GM18873 (cell line): ENCODE results near the gene KRTAP10-1.
"Not testable (repeated sequence)": the region's sequence is repeated elsewhere in the genome, so short reads cannot be mapped to it uniquely, and the experiment has no call there.

Experiments
- ATAC-seq: cut with Tn5 transposase; IDR thresholded peaks from one replicate; pipeline ENCODE4 v1.9.1; 2021; ENCODE audit warnings: mild to moderate bottlenecking, moderate library complexity, moderate number of reproducible peaks; ENCODE audit not compliant: unreplicated experiment, low FRiP score

Gene KRTAP10-1

GRCh38 chr21:44507673-44508425 lies 32.1 kb downstream of the KRTAP10-1 start:
- ATAC-seq: no peak

- ATAC-seq: no peak
These were observed 33.4 kb downstream of the KRTAP10-1 start for GRCh38 chr21:44506279-44507255.

GRCh38 chr21:44505673-44506278 lies 34.2 kb downstream of the KRTAP10-1 start:
- ATAC-seq: no peak

GRCh38 chr21:44503901-44504399 lies 36.0 kb downstream of the KRTAP10-1 start:
- no peak for ATAC-seq

- ATAC-seq: not testable (repeated sequence)
These were observed 36.7 kb downstream of the KRTAP10-1 start for GRCh38 chr21:44503006-44503889.

GRCh38 chr21:44502171-44502958 lies 37.6 kb downstream of the KRTAP10-1 start:
- ATAC-seq: no peak

GRCh38 chr21:44500111-44500510 lies 39.9 kb downstream of the KRTAP10-1 start:
- ATAC-seq: no peak

- no peak for ATAC-seq
These were observed 40.4 kb downstream of the KRTAP10-1 start for GRCh38 chr21:44499631-44500030.

GRCh38 chr21:44499211-44499560 lies 40.8 kb downstream of the KRTAP10-1 start:
- ATAC-seq: no peak

GRCh38 chr21:44498280-44499210 lies 41.5 kb downstream of the KRTAP10-1 start:
- ATAC-seq: no peak

GRCh38 chr21:44497703-44498126 lies 42.3 kb downstream of the KRTAP10-1 start:
- ATAC-seq: no peak

- no peak for ATAC-seq
These were observed 43.1 kb downstream of the KRTAP10-1 start for GRCh38 chr21:44496564-44497550.

GRCh38 chr21:44495611-44496563 lies 44.1 kb downstream of the KRTAP10-1 start:
- ATAC-seq: no peak

- no peak for ATAC-seq
These were observed 45.0 kb downstream of the KRTAP10-1 start for GRCh38 chr21:44494956-44495355.

- no peak for ATAC-seq
These were observed 45.6 kb downstream of the KRTAP10-1 start for GRCh38 chr21:44494418-44494817.
